HL-60 (cell line): ENCODE measurements around the gene ARL2BP.

Source experiments
- DNase-seq, 2 experiments: peaks; one replicate each; pipeline ENCODE4 v3.0.0-alpha.2; 2010 to 2020; ENCODE audit warnings: low read depth in 1 of 2, low spot score in 1 of 2
- H3K27ac ChIP-seq: fragments of 250-450 bp; sonication (Bioruptor Pico); replicated peaks from 2 replicates; pipeline ENCODE4 v1.5.1; 2020; ENCODE audit warnings: mild to moderate bottlenecking, moderate library complexity
- H3K27me3 ChIP-seq: fragments of 250-450 bp; sonication (Bioruptor Pico); 2 replicates; pipeline ENCODE4 v1.5.1; 2021; ENCODE audit warnings: mild to moderate bottlenecking, moderate library complexity; ENCODE audit not compliant: insufficient read depth, poor library complexity, severe bottlenecking
- H3K4me3 ChIP-seq: replicated peaks from 2 replicates; pipeline ENCODE4 v1.5.1; 2011; ENCODE audit warnings: mild to moderate bottlenecking, control low read depth, low read length; ENCODE audit not compliant: insufficient read depth
- GABPA ChIP-seq: IDR thresholded peaks from 2 replicates; pipeline ENCODE4 v1.6.1; 2012; ENCODE audit warnings: low read depth
- POLR2AphosphoS5 ChIP-seq: IDR thresholded peaks from 2 replicates; pipeline ENCODE4 v1.6.1; 2012; ENCODE audit warnings: low read depth
- SPI1 ChIP-seq: IDR thresholded peaks from 2 replicates; pipeline ENCODE4 v1.6.1; 2012; ENCODE audit warnings: low read depth, mild to moderate bottlenecking, borderline replicate concordance
- TF ChIP-seq, protein P1 (sequence below): IDR thresholded peaks from one replicate; pipeline ENCODE4 v1.5.1; 2011; ENCODE audit warnings: low read length, control low read depth, inconsistent platforms; ENCODE audit not compliant: insufficient read depth
- TF ChIP-seq, protein P2 (sequence below): IDR thresholded peaks from 2 replicates; pipeline ENCODE4 v1.6.1; 2012; ENCODE audit warnings: low read depth; ENCODE audit not compliant: insufficient replicate concordance

Gene ARL2BP

DNA sequence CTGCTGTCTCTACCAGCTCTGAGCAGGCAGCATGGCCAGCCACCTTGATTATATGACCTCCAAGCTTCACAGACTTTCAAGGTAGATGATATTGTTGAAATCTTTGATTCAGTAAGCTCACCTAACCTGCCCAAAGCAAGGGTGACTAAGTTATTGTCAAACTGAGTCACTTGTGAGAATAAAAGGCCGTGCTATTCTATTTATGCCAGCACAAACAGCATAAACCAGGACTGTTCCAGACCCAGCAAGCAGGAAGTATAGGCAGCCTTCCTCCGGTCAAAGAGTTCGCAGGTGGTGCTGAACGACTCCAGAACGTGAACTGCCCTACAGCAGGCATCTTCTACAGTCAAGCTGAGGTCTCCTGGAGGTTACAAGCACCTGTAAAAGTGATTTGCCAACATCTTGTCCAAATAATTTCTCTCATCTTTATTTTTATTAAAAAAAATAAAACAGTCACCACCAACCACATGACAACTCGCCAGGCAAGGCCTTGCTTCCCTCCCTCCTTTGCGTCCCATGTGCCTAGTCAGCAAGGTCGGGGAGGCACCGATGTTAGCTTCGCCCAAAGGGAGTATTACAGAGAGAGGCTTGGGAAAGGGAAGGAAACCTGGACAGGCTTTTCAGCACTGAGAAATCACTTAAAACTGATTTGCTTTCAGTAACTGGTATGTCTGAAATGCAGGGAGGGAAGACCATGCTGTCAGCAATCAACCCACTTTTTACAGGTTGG lies 10.8 kb downstream of the ARL2BP start:
- H3K27ac ChIP-seq = no peak overlapping the region
- H3K27me3 ChIP-seq = no peaks in the 10 kb centered on the region
- DNase-seq = no peak
- TF ChIP-seq, protein P1, sequence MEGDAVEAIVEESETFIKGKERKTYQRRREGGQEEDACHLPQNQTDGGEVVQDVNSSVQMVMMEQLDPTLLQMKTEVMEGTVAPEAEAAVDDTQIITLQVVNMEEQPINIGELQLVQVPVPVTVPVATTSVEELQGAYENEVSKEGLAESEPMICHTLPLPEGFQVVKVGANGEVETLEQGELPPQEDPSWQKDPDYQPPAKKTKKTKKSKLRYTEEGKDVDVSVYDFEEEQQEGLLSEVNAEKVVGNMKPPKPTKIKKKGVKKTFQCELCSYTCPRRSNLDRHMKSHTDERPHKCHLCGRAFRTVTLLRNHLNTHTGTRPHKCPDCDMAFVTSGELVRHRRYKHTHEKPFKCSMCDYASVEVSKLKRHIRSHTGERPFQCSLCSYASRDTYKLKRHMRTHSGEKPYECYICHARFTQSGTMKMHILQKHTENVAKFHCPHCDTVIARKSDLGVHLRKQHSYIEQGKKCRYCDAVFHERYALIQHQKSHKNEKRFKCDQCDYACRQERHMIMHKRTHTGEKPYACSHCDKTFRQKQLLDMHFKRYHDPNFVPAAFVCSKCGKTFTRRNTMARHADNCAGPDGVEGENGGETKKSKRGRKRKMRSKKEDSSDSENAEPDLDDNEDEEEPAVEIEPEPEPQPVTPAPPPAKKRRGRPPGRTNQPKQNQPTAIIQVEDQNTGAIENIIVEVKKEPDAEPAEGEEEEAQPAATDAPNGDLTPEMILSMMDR = no peak
- no peak overlapping the region for H3K4me3 ChIP-seq

DNA sequence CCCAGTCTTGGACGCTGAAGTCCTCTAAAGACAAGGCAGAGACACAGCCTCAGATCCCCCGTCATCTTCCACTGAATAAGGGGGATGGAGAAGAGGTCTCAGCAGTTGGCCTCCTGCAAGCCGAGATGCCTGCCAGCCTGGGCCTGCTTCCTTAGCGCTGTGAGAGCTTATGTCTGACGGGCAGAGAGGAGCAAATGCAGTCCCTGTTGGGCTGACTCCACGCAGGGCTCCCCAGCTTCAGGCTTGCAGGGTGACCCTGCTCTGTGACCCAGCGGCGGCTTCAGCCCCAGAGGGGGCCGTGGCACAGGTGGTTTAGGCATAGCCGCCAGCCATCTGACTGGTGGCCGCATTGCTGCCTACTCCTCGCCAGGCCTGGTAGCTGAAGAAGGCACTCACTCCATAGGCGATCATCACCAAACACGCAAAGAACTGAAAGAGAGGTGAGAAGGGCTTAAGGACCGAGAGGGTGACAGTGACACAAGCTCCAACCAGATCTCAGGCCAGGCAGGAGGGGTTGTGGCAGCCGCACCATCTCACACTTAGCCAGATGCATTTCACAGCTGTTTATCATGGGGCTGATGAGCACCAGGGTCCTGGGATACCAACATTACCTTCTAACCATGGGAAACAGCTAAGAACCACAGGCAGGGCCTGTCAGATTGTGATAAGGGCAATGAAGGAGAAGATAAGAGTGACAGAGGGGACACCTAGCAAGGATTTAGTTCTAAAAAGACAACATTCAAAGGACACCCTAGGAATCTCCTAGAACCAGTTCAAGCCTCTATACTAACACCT lies 11.7 kb downstream of the ARL2BP start:
- TF ChIP-seq, protein P1 = no peak
- TF ChIP-seq SPI1 = no peak
- TF ChIP-seq POLR2AphosphoS5 = no peak
- TF ChIP-seq, protein P2, sequence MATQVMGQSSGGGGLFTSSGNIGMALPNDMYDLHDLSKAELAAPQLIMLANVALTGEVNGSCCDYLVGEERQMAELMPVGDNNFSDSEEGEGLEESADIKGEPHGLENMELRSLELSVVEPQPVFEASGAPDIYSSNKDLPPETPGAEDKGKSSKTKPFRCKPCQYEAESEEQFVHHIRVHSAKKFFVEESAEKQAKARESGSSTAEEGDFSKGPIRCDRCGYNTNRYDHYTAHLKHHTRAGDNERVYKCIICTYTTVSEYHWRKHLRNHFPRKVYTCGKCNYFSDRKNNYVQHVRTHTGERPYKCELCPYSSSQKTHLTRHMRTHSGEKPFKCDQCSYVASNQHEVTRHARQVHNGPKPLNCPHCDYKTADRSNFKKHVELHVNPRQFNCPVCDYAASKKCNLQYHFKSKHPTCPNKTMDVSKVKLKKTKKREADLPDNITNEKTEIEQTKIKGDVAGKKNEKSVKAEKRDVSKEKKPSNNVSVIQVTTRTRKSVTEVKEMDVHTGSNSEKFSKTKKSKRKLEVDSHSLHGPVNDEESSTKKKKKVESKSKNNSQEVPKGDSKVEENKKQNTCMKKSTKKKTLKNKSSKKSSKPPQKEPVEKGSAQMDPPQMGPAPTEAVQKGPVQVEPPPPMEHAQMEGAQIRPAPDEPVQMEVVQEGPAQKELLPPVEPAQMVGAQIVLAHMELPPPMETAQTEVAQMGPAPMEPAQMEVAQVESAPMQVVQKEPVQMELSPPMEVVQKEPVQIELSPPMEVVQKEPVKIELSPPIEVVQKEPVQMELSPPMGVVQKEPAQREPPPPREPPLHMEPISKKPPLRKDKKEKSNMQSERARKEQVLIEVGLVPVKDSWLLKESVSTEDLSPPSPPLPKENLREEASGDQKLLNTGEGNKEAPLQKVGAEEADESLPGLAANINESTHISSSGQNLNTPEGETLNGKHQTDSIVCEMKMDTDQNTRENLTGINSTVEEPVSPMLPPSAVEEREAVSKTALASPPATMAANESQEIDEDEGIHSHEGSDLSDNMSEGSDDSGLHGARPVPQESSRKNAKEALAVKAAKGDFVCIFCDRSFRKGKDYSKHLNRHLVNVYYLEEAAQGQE = no peak
- no peak for TF ChIP-seq GABPA

DNA sequence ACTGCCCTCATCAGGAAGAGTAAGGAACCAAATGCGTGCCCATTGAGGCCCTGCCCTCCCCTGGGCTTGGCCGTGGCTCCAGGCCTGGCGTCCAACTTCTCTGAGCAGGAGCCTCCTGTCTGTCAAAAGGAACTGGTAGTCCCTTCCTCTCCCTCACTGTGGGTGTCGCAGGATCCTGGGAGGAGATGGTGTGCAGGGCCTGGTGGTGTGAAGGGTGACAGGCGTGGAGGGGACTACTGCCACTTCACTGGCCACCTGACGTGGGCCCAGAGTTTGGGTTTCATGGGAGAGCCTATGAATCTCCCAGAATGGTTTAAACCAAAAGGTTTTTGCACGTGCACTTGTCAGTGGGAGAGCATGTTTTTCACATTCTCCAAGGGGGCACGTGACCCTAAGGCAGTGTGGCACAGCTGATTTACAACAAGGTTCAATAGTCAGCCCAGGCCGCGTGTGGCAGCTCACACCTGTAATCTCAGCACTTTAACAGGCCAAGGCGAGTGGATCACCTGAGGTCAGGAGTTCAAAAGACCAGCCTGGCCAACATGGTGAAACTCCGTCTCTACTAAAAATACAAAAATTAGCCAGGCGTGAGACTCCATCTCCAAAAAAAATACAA lies 12.5 kb downstream of the ARL2BP start:
- H3K27ac ChIP-seq = no peak overlapping the region
- TF ChIP-seq, protein P2 = no peak
- TF ChIP-seq, protein P1 = no peak
- TF ChIP-seq POLR2AphosphoS5 (no peak), SPI1 (no peak), GABPA (no peak)
- no peak for DNase-seq
- H3K27me3 ChIP-seq = no peaks in the 10 kb centered on the region
- H3K4me3 ChIP-seq = no peak overlapping the region

More for the DNA sequence above, 11.7 kb downstream of the ARL2BP start:
- no peak for DNase-seq
- H3K4me3 ChIP-seq = no peak overlapping the region
- H3K27ac ChIP-seq = no peak overlapping the region
- no peaks in the 10 kb centered on the region for H3K27me3 ChIP-seq
